GM23248 (cell line): ENCODE measurements around the gene ITPKB.

Experiments used
- EZH2 ChIP-seq: fragments of 200-600 bp; sonication (generic); IDR thresholded peaks from 2 replicates; pipeline ENCODE4 v1.6.1; 2018; ENCODE audit warnings: antibody characterized with exemption, mild to moderate bottlenecking; ENCODE audit not compliant: insufficient read depth, poor library complexity, severe bottlenecking
- EZH2phosphoT487 ChIP-seq: fragments of 200-600 bp; sonication (generic); IDR thresholded peaks from 2 replicates; pipeline ENCODE4 v1.6.1; 2018; ENCODE audit warnings: antibody characterized with exemption, moderate library complexity, mild to moderate bottlenecking, low read depth; ENCODE audit not compliant: insufficient read depth

DNA sequence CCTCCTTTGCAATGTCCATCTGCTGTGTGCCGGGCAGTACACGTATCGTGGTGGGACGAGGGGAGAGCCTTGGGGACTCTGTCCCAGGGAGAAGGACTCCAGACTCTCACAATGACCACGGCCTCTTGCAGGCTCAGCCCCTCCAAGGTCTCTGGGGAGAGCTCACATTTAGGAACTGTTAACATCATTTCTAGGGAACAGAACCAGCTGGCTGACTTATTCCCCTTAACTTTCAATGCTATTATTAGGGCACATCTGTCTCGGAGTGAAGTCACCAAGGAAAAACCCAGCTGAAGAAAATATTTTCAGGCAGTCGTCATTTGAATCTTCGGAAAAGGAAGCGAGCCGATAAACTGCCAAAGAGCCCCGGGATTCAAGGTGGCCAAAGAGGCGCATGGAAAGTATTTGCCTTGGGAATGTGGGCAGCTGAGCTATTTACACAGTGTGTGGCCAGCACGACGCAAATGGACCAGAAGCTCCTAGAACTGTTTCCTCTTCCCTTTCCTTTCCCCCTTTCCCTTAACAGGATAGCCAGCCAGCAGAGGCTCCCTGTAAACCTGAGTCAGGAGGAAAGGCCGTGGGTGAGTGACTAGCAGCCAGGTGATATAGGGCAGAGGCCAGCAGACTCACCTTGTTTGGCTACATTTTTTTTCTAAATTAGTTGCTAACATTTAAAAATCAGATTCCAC is 74.5 kb downstream of the ITPKB start:
- TF ChIP-seq EZH2 (no peak), EZH2phosphoT487 (no peak)
